ENCODE results near the gene GRB7.
"Not testable (repeated sequence)": the region's sequence is repeated elsewhere in the genome, so short reads cannot be mapped to it uniquely, and the experiment has no call there.

The GRB7 gene

GRCh38 chr17:39709998-39710964 lies 27.5 kb upstream of the GRB7 start:
- no peak for DNase-seq

DNA sequence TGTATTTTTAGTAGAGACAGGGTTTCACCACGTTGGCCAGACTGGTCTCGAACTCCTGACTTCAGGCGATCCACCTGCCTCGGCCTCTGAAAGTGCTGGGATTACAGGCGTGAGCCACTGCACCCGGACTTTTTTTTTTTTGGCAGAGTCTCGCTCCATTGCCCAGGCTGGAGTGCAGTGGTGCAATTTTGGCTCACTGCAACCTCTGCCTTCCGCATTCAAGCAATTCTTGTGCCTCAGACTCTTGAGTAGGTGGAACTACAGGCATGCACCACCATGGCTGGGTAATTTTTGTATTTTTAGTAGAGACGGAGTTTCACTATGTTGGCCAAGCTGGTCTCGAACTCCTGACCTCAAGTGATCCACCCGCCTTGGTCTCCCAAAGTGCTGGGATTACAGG lies 26.7 kb upstream of the GRB7 start:
- DNase-seq: not testable (repeated sequence)

DNA sequence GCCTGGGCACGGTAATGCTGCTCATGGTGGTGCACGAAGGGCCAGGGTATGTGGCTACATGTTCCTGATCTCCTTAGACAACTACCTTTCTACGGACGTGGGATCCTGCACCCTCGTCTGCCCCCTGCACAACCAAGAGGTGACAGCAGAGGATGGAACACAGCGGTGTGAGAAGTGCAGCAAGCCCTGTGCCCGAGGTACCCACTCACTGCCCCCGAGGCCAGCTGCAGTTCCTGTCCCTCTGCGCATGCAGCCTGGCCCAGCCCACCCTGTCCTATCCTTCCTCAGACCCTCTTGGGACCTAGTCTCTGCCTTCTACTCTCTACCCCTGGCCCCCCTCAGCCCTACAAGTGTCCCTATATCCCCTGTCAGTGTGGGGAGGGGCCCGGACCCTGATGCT lies 25.9 kb upstream of the GRB7 start:
- no peak for DNase-seq

DNA sequence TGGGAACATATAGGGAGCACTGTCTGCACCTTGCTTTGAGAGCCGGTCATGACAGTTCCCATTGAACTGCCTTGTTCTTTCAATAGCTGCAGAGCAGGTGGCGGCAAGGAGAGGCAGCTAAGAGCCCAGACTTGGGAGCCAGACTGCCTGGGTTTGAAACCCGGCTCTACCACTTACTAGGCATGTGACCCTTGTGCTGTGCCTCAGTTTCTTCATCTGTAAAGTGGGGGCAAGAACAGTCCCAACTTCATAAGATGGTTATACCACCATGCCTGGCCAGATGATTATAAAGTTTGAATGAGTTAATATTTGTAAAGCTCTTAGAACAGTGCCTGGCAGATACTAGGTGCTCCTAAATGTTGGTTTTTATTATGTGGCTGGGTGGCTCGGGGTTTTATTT lies 23.5 kb upstream of the GRB7 start:
- no peak for DNase-seq

DNA sequence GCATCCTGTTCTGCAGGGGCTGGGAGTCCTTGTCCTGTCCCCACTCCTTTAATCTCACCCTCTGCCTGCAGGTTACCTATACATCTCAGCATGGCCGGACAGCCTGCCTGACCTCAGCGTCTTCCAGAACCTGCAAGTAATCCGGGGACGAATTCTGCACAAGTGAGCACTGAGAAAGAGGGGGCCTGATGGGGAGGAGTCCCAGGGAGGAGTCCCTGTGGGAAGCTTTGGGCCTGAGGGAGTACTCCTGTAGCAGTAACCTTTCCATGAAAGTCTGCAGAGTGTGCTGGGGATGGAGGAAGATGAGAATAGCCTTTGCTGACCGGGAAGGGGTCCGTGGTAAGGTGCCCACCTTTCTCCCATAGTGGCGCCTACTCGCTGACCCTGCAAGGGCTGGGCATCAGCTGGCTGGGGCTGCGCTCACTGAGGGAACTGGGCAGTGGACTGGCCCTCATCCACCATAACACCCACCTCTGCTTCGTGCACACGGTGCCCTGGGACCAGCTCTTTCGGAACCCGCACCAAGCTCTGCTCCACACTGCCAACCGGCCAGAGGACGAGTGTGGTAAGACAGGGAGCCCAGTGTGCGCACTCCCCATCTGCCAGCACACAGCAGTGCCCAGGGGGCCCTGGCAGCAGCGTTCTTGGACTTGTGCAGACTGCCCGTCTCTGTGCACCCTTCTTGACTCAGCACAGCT lies 22.2 kb upstream of the GRB7 start:
- no peak for DNase-seq

DNA sequence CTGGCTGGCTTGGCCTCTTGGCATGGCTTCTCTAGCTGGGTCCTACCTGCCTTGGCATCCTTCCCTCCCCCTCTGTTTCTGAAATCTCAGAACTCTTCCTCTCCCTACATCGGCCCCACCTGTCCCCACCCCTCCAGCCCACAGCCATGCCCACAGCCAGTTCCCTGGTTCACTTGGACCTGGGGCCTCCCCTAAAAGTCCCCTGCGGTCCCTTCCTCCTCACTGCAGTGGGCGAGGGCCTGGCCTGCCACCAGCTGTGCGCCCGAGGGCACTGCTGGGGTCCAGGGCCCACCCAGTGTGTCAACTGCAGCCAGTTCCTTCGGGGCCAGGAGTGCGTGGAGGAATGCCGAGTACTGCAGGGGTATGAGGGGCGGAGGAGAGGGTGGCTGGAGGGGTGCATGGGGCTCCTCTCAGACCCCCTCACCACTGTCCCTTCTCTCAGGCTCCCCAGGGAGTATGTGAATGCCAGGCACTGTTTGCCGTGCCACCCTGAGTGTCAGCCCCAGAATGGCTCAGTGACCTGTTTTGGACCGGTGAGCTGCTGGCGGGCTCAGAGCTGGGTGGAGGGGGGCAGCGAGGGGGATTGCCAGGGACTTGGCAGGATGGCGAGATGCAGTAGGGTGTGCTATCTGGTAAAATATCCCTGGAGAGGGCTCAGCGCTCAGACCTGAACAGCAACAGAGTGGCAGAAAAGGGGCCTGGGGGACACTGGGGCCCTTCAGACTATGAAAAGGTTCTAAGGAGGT lies 21.5 kb upstream of the GRB7 start:
- DNase-seq: no peak

GRCh38 chr17:39716879-39717536 lies 20.7 kb upstream of the GRB7 start:
- no peak for DNase-seq

DNA sequence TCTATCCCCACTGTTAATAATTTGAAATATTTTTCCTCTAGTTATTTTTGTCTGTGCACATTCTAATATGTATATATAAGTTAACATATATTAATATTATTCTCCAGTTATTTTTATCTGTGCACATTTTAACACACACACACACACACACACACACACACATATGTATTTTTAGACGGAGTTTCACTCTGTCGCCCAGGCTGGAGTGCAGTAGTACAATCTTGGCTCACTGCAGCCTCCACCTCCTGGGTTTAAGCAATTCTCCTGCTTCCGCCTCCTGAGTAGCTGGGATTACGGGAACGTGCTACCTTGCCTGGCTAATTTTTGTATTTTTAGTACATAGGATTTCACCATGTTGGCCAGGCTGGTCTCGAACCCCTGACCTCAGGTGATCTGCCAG lies 20.1 kb upstream of the GRB7 start:
- DNase-seq: no peak

DNA sequence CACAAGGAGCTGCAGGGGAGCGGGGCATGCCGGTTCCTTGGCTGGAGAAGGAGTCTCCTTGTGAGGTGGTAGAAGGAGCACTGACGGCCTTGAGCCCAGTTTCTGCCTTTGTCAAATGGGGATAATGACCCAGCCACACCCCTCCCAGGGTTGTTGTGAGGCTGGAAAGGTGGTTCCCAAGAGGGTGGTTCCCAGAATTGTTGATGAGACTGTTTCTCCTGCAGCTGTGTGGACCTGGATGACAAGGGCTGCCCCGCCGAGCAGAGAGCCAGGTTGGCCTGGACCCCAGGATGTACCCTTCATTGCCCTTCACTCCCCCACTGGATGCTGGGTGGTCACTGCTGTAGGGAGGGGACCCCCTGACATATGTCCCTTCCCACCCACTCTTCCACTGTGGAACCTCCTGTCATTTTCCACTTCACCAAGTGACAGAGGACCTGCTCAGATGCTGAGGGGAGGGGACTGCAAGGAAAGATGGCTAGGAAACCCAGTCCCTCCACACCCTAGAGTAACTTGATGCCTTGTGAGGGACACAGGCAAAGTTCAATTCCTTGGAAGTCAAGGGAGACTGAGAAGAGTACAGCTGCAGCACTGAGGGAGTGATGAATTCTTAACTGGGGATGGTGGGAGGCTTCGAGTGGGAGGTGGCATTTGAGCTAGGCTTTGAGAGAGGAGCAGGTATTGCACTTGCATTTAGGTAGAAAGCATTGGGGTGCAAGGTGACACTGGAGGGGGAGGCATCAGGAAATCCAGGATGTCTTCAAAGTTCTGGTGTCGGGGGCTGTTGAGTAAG lies 18.0 kb upstream of the GRB7 start:
- no peak for DNase-seq

DNA sequence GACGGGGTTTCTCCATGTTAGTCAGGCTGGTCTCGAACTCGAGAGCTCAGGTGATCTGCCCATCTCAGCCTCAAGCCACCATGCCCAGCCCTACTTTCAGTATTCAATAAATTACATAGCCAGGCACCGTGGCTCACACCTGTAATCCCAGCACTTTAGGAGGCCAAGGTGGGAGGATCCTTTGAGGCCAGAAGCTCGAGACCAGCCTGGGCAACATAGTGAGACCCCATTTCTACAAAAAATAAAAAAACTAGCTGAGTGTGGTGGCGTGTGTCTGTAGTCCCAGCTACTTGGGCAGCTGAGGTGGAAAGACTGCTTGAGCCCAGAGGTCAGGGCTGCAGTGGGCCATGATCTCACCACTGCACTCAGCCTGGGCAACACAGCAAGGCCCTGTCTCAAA lies 15.6 kb upstream of the GRB7 start:
- no peak for DNase-seq

- no peak for DNase-seq
Measured at GRCh38 chr17:39722965-39723848, 14.5 kb upstream of the GRB7 start.

DNA sequence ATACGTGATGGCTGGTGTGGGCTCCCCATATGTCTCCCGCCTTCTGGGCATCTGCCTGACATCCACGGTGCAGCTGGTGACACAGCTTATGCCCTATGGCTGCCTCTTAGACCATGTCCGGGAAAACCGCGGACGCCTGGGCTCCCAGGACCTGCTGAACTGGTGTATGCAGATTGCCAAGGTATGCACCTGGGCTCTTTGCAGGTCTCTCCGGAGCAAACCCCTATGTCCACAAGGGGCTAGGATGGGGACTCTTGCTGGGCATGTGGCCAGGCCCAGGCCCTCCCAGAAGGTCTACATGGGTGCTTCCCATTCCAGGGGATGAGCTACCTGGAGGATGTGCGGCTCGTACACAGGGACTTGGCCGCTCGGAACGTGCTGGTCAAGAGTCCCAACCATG lies 13.0 kb upstream of the GRB7 start:
- no peak for DNase-seq

DNA sequence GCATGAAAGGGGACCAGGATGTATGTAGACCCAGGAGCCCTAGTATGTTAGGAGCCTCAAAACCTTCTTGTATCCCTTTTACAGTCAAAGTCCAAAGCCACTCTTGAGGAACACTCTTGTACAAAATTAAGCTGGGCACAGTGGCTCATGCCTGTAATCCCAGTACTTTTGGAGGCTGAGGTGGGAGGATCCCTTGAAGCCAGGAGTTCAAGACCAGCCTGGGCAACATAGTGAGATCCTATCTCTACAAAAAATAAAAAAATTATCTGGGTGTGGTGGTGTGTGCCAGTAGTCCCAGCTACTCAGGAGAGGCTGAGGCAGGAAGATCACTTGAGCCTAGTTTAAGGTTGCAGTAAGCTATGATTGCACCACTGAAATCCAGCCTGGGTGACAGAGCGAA lies 11.8 kb upstream of the GRB7 start:
- DNase-seq: not testable (repeated sequence)

DNA sequence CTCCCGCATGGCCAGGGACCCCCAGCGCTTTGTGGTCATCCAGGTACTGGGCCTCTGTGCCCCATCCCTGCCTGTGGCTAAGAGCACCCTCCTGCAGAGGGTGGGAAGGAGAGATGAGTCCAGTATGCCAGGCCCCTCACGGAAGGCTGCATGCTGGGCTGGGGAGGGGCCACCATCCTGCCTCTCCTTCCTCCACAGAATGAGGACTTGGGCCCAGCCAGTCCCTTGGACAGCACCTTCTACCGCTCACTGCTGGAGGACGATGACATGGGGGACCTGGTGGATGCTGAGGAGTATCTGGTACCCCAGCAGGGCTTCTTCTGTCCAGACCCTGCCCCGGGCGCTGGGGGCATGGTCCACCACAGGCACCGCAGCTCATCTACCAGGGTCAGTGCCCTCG lies 11.1 kb upstream of the GRB7 start:
- no peak for DNase-seq

GRCh38 chr17:39727556-39727955 lies 10.2 kb upstream of the GRB7 start:
- no peak for DNase-seq

DNA sequence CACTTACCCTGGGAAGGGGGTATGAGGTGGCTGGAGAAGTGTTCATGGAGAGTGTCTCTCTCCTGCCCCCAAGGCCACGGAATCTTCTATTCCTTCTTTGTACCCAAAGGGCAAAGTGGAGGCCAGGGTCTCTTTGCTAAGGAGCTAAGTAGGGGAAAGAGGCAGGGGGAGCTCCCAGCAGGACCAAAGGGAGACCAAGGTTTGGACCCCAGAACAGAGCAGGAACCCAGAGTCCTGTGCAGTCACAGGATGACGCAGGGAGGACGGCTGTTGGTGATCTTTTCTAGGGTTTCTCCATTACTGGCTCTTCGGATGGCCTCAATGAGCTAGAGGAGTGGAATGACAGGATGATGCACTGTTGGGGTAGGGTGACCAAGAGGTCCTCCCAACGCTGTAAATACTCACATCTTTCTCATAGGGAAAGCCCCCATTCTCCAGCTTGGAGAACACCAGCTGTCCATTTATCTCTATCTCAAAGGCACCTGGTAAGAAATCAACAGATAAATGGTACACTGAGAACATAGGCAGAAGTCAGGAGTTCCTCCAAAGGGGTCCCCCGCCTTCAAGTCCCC lies 8.4 kb upstream of the GRB7 start:
- DNase-seq: no peak

GRCh38 chr17:39730095-39730921 lies 7.4 kb upstream of the GRB7 start, which contains the start of gene MIEN1:
Gene MIEN1, minus strand, starts transcription at chr17:39730532. Its CDS starts 37 bp downstream, at chr17:39730495.
- peak; percentile 90 for DNase-seq

- DNase-seq: no peak
Measured at GRCh38 chr17:39732586-39732985, 5.2 kb upstream of the GRB7 start.

GRCh38 chr17:39735882-39736281 lies 1.9 kb upstream of the GRB7 start:
- no peak for DNase-seq

All from activated CD4-positive, alpha-beta T cell treated with anti-CD3 and anti-CD28 coated beads for 1 hour (primary cell).